Activated CD4-positive, alpha-beta memory T cell treated with anti-CD3 and anti-CD28 coated beads for 36 hours (primary cell): Measurements from ENCODE around the gene RAB20. TPM values are rescaled to one million over a fixed set of nuclear protein-coding genes. Genes with fewer than 3 reads are reported as not detected.

Experiments used
- CTCF ChIA-PET: fragments of 350-600 bp; sonication (Branson Sonifier 250); formaldehyde crosslinking; loops from one replicate; lab custom pipeline; 2021; ENCODE audit warnings: antibody characterized with exemption, inconsistent platforms; lab: Charles Lee
- POLR2A ChIA-PET: fragments of 350-600 bp; sonication (Branson Sonifier 250); formaldehyde crosslinking; loops from one replicate; lab custom pipeline; 2021; ENCODE audit warnings: antibody characterized with exemption; lab: Charles Lee
- DNase-seq: peaks from one replicate; pipeline ENCODE4 v3.0.0-alpha.2; 2020
- H3K27ac Mint-ChIP-seq: one replicate; pipeline ENCODE4 v1.8.0; 2021; ENCODE audit warnings: mixed read lengths
- H3K27me3 Mint-ChIP-seq: one replicate; pipeline ENCODE4 v1.8.0; 2021; ENCODE audit warnings: mixed read lengths
- H3K36me3 Mint-ChIP-seq: one replicate; pipeline ENCODE4 v1.8.0; 2021; ENCODE audit warnings: mixed read lengths
- H3K4me1 Mint-ChIP-seq: one replicate; pipeline ENCODE4 v1.8.0; 2021; ENCODE audit warnings: low read depth, mixed read lengths
- H3K4me3 Mint-ChIP-seq: one replicate; pipeline ENCODE4 v1.8.0; 2021; ENCODE audit warnings: mild to moderate bottlenecking, mixed read lengths
- H3K9me3 Mint-ChIP-seq: one replicate; pipeline ENCODE4 v1.8.0; 2021; ENCODE audit warnings: mixed read lengths
- intact Hi-C: fragments of 100-400 bp; cut with micrococcal nuclease; formaldehyde crosslinking; loops from one replicate; pipeline ENCODE4 v1.15.1; 2023
- total RNA-seq, 2 experiments: library from RNA; stranded (reverse); gene quantifications; one replicate each; pipeline ENCODE4 v1.2.3, GENCODE V29; 2021

The RAB20 gene
- total RNA-seq, 2 experiments from 2014 or later, result 1.4 to 2.1 TPM

DNA sequence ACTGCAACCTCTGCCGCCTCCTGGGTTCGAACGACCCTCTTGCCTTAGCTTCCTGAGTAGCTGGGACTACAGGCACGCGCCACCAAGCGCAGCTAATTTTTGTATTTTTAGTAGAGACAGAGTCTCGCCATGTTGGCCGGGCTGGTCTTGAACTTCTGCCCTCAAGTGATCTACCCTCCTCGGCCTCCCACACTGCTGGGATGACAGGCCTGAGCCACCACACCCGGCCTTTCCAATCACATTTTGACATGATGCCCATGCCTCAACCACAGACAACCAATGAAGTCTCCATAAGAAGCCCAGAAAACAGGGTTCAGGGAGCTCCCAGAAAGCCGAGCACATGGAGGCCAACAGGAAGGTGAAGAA lies 11.7 kb downstream of the RAB20 start:
- DNase-seq, result no peak
- H3K4me3 Mint-ChIP-seq, result no peak overlapping the region
- no peaks in the 10 kb centered on the region for H3K36me3 Mint-ChIP-seq
- H3K9me3 Mint-ChIP-seq, result no peaks in the 10 kb centered on the region
- ChIA-PET CTCF (no interaction called here), POLR2A (no interaction called here)
- no peaks in the 10 kb centered on the region for H3K4me1 Mint-ChIP-seq
- H3K27me3 Mint-ChIP-seq, result no peaks in the 10 kb centered on the region
- no peak overlapping the region for H3K27ac Mint-ChIP-seq
- intact Hi-C loops, result no loop called here

DNA sequence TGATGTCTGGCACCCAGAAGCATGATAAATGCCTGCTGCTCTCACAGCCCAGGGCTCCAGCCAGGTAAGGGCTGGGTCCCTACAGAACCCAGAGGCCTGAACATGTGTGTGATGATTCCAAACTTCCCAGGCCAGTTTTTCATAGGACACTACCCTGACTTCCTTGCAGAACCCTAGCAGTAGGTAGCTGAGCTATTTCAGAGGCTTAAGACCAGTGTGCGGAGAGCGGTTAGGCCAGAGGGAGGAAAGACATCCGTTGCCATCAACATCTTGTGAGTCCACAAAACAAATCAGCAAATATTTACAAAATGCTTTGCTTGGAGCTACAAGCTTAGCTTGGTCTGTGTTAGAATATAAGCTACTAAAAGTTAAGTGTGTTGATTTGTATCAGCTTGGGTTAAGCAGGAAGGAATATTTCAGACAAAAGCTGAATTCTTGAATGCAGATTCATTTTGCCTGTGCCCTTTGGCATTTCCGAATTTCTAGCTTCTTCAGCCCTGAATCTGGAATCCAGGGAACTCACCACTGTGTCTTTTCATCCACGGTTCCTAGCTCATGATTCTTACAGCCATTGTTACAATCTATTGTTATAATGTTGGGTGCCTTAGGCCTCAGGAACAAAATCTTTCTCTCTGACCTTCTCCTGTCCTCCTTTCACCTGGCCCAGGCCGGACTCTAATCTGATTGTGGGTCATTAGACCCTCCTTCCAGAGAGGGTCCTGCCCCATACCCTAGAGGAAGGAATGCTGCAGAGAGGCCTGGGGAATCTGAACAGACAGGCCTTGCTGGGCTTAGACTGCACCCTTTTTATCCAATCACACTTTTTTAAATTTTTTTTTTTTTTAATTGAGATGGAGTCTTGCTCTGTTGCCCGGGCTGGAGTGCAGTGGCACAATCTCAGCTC lies 12.4 kb downstream of the RAB20 start:
- intact Hi-C loops, result no loop called here
- CTCF ChIA-PET, result no interaction called here
- H3K27me3 Mint-ChIP-seq, result no peaks in the 10 kb centered on the region
- H3K36me3 Mint-ChIP-seq, result no peaks in the 10 kb centered on the region
- POLR2A ChIA-PET, result no interaction called here
- H3K9me3 Mint-ChIP-seq, result no peaks in the 10 kb centered on the region
- no peaks in the 10 kb centered on the region for H3K4me1 Mint-ChIP-seq
- no peak overlapping the region for H3K4me3 Mint-ChIP-seq
- DNase-seq, result no peak
- no peak overlapping the region for H3K27ac Mint-ChIP-seq

DNA sequence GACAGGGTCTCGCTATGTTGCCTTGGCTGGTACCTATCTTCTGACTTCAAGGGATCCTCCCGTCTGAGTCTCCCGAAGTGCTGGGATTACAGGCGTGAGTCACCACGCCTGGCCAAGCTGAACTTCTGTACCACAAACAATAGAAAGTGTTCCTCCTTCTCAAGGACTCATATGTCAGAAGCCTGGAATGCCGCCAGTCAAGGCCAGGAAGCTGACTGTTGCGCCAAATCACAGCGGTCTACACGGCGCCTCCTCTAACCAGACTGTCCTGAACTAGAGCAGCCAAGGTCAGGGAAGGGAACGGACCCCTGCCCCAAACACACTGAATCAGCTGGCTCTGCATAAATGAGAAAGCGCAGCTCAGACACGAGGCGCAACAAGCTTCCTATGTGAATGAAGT lies 14.6 kb downstream of the RAB20 start:
- Mint-ChIP-seq H3K4me3 (no peak overlapping the region), H3K27ac (no peak overlapping the region), H3K27me3 (no peaks in the 10 kb centered on the region), H3K36me3 (no peaks in the 10 kb centered on the region), H3K9me3 (no peaks in the 10 kb centered on the region), H3K4me1 (no peaks in the 10 kb centered on the region)
- intact Hi-C loops, result no loop called here
- CTCF ChIA-PET, result no interaction called here
- POLR2A ChIA-PET, result no interaction called here
- no peak for DNase-seq

DNA sequence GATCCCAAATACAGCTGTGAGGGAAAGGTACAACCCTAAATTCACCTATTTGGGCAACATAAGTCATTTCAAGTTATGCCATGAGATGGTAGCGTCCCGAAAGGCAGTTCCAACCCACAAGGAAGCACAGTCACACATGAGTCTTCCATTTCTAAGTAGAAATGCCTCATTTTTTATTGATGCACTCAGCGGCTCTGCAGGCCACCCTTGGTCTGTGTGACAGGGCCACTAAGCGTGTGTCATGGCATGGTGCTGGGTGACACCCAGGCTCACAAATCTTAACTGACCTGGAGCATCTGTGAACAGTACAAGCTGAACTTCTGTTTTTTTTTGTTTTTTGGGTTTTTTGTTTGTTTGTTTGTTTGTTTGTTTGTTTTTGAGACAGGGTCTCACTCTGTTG lies 15.1 kb downstream of the RAB20 start:
- Mint-ChIP-seq H3K27ac (no peak overlapping the region), H3K9me3 (no peaks in the 10 kb centered on the region), H3K36me3 (no peaks in the 10 kb centered on the region), H3K4me3 (no peak overlapping the region), H3K27me3 (no peaks in the 10 kb centered on the region), H3K4me1 (no peaks in the 10 kb centered on the region)
- intact Hi-C loops, result no loop called here
- no peak for DNase-seq
- ChIA-PET CTCF (interaction anchor here (0.8 kb wide), 1 partner anchor 15 kb away, joined by 3 read pairs; the partner anchor contains the start of gene RAB20), POLR2A (no interaction called here)

DNA sequence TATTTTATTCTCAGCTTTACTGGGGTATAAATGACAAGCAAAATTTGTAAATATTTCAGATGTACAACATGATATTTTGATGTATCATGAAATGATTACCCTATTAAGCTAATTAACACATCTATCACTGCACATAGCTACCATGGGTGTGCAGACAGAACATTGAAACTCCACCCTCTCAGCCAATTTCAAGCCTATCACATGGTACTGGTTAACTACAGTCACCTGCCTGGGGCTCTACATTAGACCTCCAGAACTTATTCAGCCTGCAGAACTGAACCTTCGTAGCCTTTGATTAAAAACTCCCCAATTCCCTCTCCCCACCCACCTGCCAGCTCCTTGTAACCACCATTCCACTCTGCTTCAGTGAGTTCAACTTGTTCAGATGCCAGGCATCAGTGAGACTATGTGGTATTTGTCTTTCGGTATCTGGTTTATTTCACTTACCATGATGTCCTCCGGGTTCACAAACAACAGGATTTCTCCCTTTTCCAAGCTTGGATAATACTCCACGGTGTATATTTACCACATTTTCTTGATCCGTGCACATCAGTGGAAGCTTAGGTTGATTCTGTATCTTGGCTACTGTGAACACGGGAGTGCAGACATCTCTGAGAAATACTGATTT lies 19.2 kb downstream of the RAB20 start:
- no peak overlapping the region for H3K4me3 Mint-ChIP-seq
- no peak for DNase-seq
- H3K27me3 Mint-ChIP-seq, result no peaks in the 10 kb centered on the region
- CTCF ChIA-PET, result no interaction called here
- H3K9me3 Mint-ChIP-seq, result no peaks in the 10 kb centered on the region
- POLR2A ChIA-PET, result no interaction called here
- intact Hi-C loops, result no loop called here
- H3K27ac Mint-ChIP-seq, result no peak overlapping the region
- no peaks in the 10 kb centered on the region for H3K4me1 Mint-ChIP-seq
- H3K36me3 Mint-ChIP-seq, result no peaks in the 10 kb centered on the region

DNA sequence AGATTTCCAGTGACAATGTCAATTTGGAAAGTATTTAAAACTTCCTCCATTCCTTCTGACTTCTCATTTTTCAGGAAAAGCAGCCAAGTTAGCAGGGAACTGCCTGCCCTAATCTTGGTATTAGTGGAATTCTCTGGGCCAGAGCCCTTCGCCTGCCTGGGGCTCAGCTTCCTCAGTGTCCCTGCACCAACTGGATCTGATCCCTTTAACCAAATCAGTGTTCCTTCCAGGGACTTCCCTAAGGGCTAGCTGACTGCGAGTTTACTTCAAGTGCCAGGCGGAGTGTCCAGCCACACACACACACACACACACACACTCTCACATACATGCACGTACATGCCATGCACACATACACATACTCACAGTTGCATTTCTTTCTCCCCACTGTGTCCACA lies 20.0 kb downstream of the RAB20 start:
- no peak for DNase-seq
- Mint-ChIP-seq H3K4me3 (no peak overlapping the region), H3K9me3 (no peaks in the 10 kb centered on the region), H3K27me3 (no peaks in the 10 kb centered on the region), H3K36me3 (no peaks in the 10 kb centered on the region), H3K27ac (no peak overlapping the region), H3K4me1 (no peaks in the 10 kb centered on the region)
- ChIA-PET POLR2A (no interaction called here), CTCF (no interaction called here)
- intact Hi-C loops, result no loop called here

DNA sequence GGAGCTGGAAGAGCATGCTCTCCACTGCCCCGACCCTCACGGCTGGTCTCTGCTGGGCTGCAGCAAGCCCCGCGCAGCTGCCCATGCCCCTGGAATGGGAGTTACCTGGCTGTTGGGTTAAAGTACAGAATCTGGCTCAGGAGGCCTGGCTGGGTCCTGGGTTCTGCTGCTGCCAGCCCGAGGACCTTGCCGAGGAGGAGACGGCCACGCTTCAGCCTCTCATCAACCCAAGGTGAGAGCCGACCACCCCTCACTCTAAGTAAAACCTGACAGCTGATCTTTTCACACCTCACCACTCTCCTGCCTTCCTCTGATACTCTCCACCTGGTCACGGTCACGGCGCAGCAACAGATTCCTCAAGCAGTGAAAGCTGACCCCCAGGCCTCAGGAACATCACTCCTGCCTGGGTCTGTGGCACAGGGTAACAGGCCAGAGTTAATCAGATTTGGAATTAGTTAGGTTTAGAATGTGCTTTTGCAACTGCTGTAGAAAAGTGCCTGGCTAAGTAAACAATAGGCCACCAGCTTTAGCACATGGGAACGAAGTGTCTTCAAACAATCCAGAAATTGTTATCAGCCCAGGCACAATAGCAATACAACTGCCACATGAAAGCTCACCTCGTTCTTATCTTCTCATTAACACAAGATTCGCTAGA lies 20.5 kb downstream of the RAB20 start:
- intact Hi-C loops, result no loop called here
- Mint-ChIP-seq H3K27ac (no peak overlapping the region), H3K36me3 (no peaks in the 10 kb centered on the region), H3K4me3 (no peak overlapping the region), H3K9me3 (no peaks in the 10 kb centered on the region), H3K4me1 (no peaks in the 10 kb centered on the region), H3K27me3 (no peaks in the 10 kb centered on the region)
- CTCF ChIA-PET, result no interaction called here
- no peak for DNase-seq
- POLR2A ChIA-PET, result no interaction called here

DNA sequence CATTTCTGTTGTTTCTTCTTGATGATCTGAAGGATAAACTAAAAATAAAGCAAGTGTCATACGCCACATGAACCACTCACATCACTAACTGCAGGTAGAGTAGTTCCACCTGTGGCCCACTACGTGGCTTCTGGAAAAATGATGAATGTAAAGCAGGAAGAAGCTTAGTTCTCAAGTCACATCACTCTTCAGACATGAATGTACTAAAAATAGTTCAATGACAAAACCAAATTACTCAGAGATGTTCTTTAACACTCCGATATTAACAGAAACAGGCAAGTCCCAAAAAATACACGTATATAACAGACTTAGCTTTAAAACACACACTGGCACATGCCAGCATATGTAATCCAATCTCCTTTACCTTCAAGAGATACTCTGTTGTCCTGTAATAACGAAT lies 21.6 kb downstream of the RAB20 start:
- DNase-seq, result no peak
- ChIA-PET POLR2A (no interaction called here), CTCF (no interaction called here)
- Mint-ChIP-seq H3K4me1 (no peaks in the 10 kb centered on the region), H3K36me3 (no peaks in the 10 kb centered on the region), H3K27ac (no peak overlapping the region), H3K4me3 (no peak overlapping the region), H3K27me3 (no peaks in the 10 kb centered on the region), H3K9me3 (no peaks in the 10 kb centered on the region)
- intact Hi-C loops, result no loop called here

DNA sequence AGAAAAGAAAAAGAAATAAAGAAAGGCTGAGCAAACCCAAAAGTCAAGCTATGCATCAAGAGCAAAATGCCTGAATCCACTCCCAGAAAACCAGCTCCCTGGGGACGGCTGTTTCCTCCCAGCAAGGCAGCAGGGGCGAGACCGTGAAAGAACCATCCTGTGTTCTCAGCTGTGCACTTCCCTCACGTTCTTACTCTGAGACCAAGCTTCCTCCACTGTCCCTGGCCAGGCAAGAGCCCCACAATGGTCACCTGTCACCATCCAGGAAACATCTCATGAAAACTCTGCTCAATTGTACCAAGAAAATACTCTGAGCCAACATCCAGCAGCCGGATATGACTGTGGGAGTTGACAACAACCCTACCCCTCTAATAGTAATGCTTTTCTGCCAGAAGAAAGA lies 22.9 kb downstream of the RAB20 start:
- H3K9me3 Mint-ChIP-seq, result no peaks in the 10 kb centered on the region
- no peak overlapping the region for H3K4me3 Mint-ChIP-seq
- no peaks in the 10 kb centered on the region for H3K4me1 Mint-ChIP-seq
- no peak overlapping the region for H3K27ac Mint-ChIP-seq
- H3K27me3 Mint-ChIP-seq, result no peaks in the 10 kb centered on the region
- ChIA-PET CTCF (no interaction called here), POLR2A (no interaction called here)
- no peak for DNase-seq
- H3K36me3 Mint-ChIP-seq, result no peaks in the 10 kb centered on the region
- intact Hi-C loops, result no loop called here

DNA sequence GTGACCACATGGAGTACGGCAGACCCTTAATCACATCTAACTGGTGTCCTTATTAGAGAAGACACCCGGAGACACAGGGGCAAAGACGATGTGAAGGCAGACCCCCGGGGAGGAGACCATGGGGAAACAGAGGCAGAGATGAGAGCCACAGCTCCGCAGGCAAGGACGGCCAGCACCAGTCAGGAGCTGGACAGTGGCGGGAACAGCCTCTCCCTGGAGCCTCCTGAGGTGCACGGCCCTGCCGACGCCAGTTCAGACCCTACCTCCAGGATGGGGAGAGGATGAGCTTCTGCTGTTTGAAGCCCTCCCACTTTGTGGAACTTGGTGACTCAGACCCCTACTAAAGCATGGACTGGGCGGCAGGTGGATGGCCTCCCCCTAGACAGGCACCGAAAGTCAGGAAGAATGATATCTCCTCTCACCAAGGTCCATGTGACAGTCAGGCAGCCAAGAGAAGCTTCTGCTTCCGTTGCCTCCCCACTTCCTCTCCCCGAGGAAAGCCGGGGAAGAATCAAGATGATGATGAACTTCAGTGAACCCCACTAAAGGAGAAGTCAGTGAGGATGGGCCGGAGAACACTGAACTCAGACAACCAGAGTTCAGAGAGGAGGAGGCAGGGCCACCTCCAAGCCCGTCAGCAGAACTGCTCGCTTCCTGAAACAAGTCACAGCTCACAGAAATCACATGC lies 25.4 kb downstream of the RAB20 start:
- Mint-ChIP-seq H3K27me3 (no peaks in the 10 kb centered on the region), H3K36me3 (no peaks in the 10 kb centered on the region)
- intact Hi-C loops, result no loop called here

DNA sequence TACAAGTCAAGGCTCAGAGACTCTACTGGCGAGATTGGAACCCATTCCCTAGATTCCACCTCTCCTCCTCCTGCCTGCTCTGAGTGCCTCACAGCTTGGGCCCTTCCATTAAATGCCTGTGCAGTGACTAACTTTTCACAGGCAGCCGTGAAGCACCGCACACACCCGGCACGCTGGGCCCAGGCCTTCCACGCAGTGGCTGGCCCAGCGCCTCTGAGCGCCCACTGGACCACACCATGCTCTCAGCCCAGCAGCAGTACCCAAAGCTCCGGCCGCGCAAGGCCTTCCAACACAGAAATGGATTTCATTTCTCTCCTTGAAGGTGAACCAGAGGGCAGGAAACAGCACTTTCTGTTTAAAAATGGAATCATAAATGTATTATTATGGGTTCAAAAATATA lies 26.0 kb downstream of the RAB20 start:
- CTCF ChIA-PET, result no interaction called here
- Mint-ChIP-seq H3K27ac (no peak overlapping the region), H3K36me3 (no peaks in the 10 kb centered on the region), H3K4me1 (no peaks in the 10 kb centered on the region), H3K9me3 (no peaks in the 10 kb centered on the region), H3K27me3 (no peaks in the 10 kb centered on the region), H3K4me3 (no peak overlapping the region)
- intact Hi-C loops, result no loop called here
- DNase-seq, result no peak
- POLR2A ChIA-PET, result no interaction called here

More for the DNA sequence above, 25.4 kb downstream of the RAB20 start:
- ChIA-PET POLR2A (no interaction called here), CTCF (interaction anchor here (0.6 kb wide), 1 partner anchor 8 kb away, joined by 3 read pairs; no protein-coding TSS in a partner anchor)
- no peak overlapping the region for H3K4me3 Mint-ChIP-seq
- DNase-seq, result no peak
- H3K9me3 Mint-ChIP-seq, result no peaks in the 10 kb centered on the region
- no peak overlapping the region for H3K27ac Mint-ChIP-seq
- no peaks in the 10 kb centered on the region for H3K4me1 Mint-ChIP-seq
